HepG2 (cell line): ENCODE measurements around the gene WWP2. TPM values are rescaled to one million over a fixed set of nuclear protein-coding genes. Genes with fewer than 3 reads are reported as not detected.

Source experiments
- ATAC-seq: fragments of 200-7000 bp; cut with Tn5 transposase; 3 replicates; pipeline ENCODE4 v1.9.1; 2020; ENCODE audit warnings: mild to moderate bottlenecking, moderate library complexity
- BruUV-seq: library from RNA; stranded (reverse); fragments of 400-500 nt; replicated peaks from 2 replicates; lab custom pipeline; 2021; lab: Mats Ljungman, UMichigan
- CTCF ChIA-PET: fragments of 300-600 bp; formaldehyde crosslinking; extraction: SDS; loops from one replicate; lab custom pipeline; 2021; ENCODE audit warnings: low total read pairs, inconsistent platforms, low intra/inter-chr PET ratio; lab: Yijun Ruan, JAX
- POLR2A ChIA-PET: fragments of 350-600 bp; sonication (Branson Sonifier 250); formaldehyde crosslinking; loops from one replicate; lab custom pipeline; 2020; ENCODE audit warnings: antibody characterized with exemption, inconsistent platforms; lab: Yijun Ruan, JAX
- DNase-seq: peaks from one replicate; pipeline ENCODE4 v3.0.0-alpha.2; 2015; ENCODE audit warnings: low spot score
- FAIRE-seq: peaks from 3 replicates; lab custom pipeline; 2011; peaks lifted over from hg19 to GRCh38; lab: Jason Lieb, UNC
- H2AFZ ChIP-seq: one replicate; pipeline ENCODE4 v1.6.1; 2011; ENCODE audit warnings: low read length, inconsistent platforms
- H3K27ac ChIP-seq: fragments of 300-600 bp; 3 replicates; pipeline ENCODE4 v1.8.0; 2011; ENCODE audit warnings: mixed run types, mild to moderate bottlenecking, mixed read lengths, low read length, inconsistent platforms; ENCODE audit not compliant: insufficient read depth; ENCODE audit errors: extremely low read length
- H3K27me3 ChIP-seq, 2 experiments: fragments of 200-600 bp in 1 of 2; 2 replicates in 1 of 2; 3 replicates in 1 of 2; pipeline versions ENCODE4 v1.6.0 to v1.8.0; 2011; ENCODE audit warnings: low read length in 2 of 2, mild to moderate bottlenecking in 2 of 2, moderate library complexity in 2 of 2, inconsistent platforms in 1 of 2; ENCODE audit not compliant: insufficient read depth in 2 of 2, control insufficient read depth in 1 of 2
- H3K36me3 ChIP-seq, 2 experiments: fragments of 200-600 bp in 1 of 2; replicated peaks in 1 of 2; 2 replicates in 1 of 2; 3 replicates in 1 of 2; pipeline versions ENCODE4 v1.5.1 to v1.8.0; 2011; ENCODE audit warnings: low read length in 2 of 2, inconsistent platforms in 1 of 2; ENCODE audit not compliant: insufficient read depth in 2 of 2, control insufficient read depth in 1 of 2
- H3K4me1 ChIP-seq: 2 replicates; pipeline ENCODE4 v1.5.1; 2012; ENCODE audit warnings: low read length, inconsistent platforms; ENCODE audit not compliant: insufficient read depth
- H3K4me2 ChIP-seq: 2 replicates; pipeline ENCODE4 v1.6.0; 2011; ENCODE audit warnings: low read depth, low read length, inconsistent platforms
- H3K4me3 ChIP-seq, 3 experiments: fragments of 200-600 bp in 1 of 3; sonication (generic), shearing (Covaris generic) in 1 of 3; replicated peaks in 1 of 3; 2 replicates each; pipeline ENCODE4 v1.5.1; 2011 to 2016; ENCODE audit warnings: low read length in 3 of 3, inconsistent platforms in 2 of 3, low read depth in 2 of 3, mild to moderate bottlenecking in 2 of 3, control low read depth in 1 of 3, mixed read lengths in 1 of 3; ENCODE audit not compliant: insufficient read depth in 1 of 3
- H3K79me2 ChIP-seq: one replicate; pipeline ENCODE4 v1.6.1; 2011; ENCODE audit warnings: low read length, inconsistent platforms; ENCODE audit not compliant: insufficient read depth
- H3K9ac ChIP-seq: 2 replicates; pipeline ENCODE4 v1.6.0; 2011; ENCODE audit warnings: mild to moderate bottlenecking, low read depth, low read length, inconsistent platforms; ENCODE audit not compliant: insufficient read depth
- H3K9me3 ChIP-seq: 2 replicates; pipeline ENCODE4 v1.5.1; 2012; ENCODE audit warnings: mild to moderate bottlenecking, low read length
- H4K20me1 ChIP-seq: 2 replicates; pipeline ENCODE4 v1.6.0; 2011; ENCODE audit warnings: inconsistent platforms, mild to moderate bottlenecking, low read length, moderate library complexity; ENCODE audit not compliant: insufficient read depth
- CENPX ChIP-seq: sonication (generic); formaldehyde crosslinking; IDR thresholded peaks from 2 replicates; pipeline ENCODE4 v1.9.0; 2021; ENCODE audit warnings: mild to moderate bottlenecking, missing genetic modification reagents, moderate library complexity
- CHCHD3 ChIP-seq: sonication (generic); formaldehyde crosslinking; IDR thresholded peaks from 2 replicates; pipeline ENCODE4 v1.8.0; 2022; ENCODE audit warnings: mild to moderate bottlenecking, missing genetic modification reagents, moderate library complexity
- HNRNPLL ChIP-seq: fragments of 200-400 bp; formaldehyde crosslinking; IDR thresholded peaks from 2 replicates; pipeline ENCODE4 v1.6.1; 2017; ENCODE audit warnings: mild to moderate bottlenecking, low read depth, low read length; ENCODE audit not compliant: poor library complexity, severe bottlenecking
- MEF2D ChIP-seq: sonication (generic); formaldehyde crosslinking; IDR thresholded peaks from 2 replicates; pipeline ENCODE4 v1.5.1; 2020; ENCODE audit warnings: mild to moderate bottlenecking, missing genetic modification reagents
- NFE2 ChIP-seq: sonication (generic); formaldehyde crosslinking; IDR thresholded peaks from 2 replicates; pipeline ENCODE4 v1.4.0; 2020; ENCODE audit warnings: missing genetic modification reagents
- ZNF253 ChIP-seq: sonication (generic); formaldehyde crosslinking; IDR thresholded peaks from 2 replicates; pipeline ENCODE4 v1.8.0; 2022; ENCODE audit warnings: mild to moderate bottlenecking, missing genetic modification reagents, borderline replicate concordance
- ZNF331 ChIP-seq: sonication (generic); formaldehyde crosslinking; IDR thresholded peaks from 2 replicates; pipeline ENCODE4 v1.4.0; 2020; ENCODE audit warnings: missing genetic modification reagents
- ZNF432 ChIP-seq: sonication (generic); formaldehyde crosslinking; IDR thresholded peaks from 2 replicates; pipeline ENCODE4 v1.5.0; 2020; ENCODE audit warnings: missing genetic modification reagents, mild to moderate bottlenecking, borderline replicate concordance
- ZNF441 ChIP-seq: sonication (generic); formaldehyde crosslinking; IDR thresholded peaks from 2 replicates; pipeline ENCODE4 v1.7.0; 2021; ENCODE audit warnings: missing genetic modification reagents, borderline replicate concordance
- ZNF562 ChIP-seq: sonication (generic); formaldehyde crosslinking; IDR thresholded peaks from 2 replicates; pipeline ENCODE4 v1.8.0; 2022; ENCODE audit warnings: missing genetic modification reagents, borderline replicate concordance
- ZNF660 ChIP-seq: sonication (generic); formaldehyde crosslinking; IDR thresholded peaks from 2 replicates; pipeline ENCODE4 v1.5.1; 2020; ENCODE audit warnings: mild to moderate bottlenecking, low read depth, missing genetic modification reagents, borderline replicate concordance
- ZNF878 ChIP-seq: sonication (generic); formaldehyde crosslinking; IDR thresholded peaks from 2 replicates; pipeline ENCODE4 v1.8.1; 2023; ENCODE audit warnings: mild to moderate bottlenecking, missing genetic modification reagents, moderate library complexity
- WGBS: methylation state at CpG from one replicate; pipeline ENCODE4 v1.1.6; 2017; ENCODE audit warnings: low lambda C conversion rate; 5-methylcytosine and 5-hydroxymethylcytosine counted together
- in situ Hi-C: cut with HindIII; loops from 2 replicates; pipeline ENCODE4 v1.10.0; 2017; ENCODE audit warnings: low pct_unique_long_range_greater_than_20kb; ENCODE audit not compliant: extremely low pct_ligation_motif_present
- intact Hi-C: fragments of 100-400 bp; cut with micrococcal nuclease; formaldehyde crosslinking; loops from one replicate; pipeline ENCODE4 v1.10.0; 2022; ENCODE audit not compliant: unreplicated experiment
- polyA plus RNA-seq, 8 experiments: library from polyadenylated mRNA; depleted of rRNA in 3 of 8; stranded (reverse) in 7 of 8; unstranded in 1 of 8; fragments of >200 nt; fragmentation: Illumina TruSeq in 4 of 8; extraction: Trizol in 4 of 8; gene quantifications; 2 replicates each; pipeline versions ENCODE4 v1.2.1 to v1.2.3, GENCODE V29; 2011 to 2016; ENCODE audit warnings: low read depth in 4 of 8, missing spikeins in 1 of 8, mixed read lengths in 1 of 8; ENCODE audit not compliant: insufficient read depth in 1 of 8
- total RNA-seq, 5 experiments: library from RNA; depleted of rRNA; stranded (reverse); fragments of >200 nt; fragmentation: Illumina TruSeq; extraction: Trizol; gene quantifications; 2 replicates each; pipeline ENCODE4 v1.2.3, GENCODE V29; 2016; ENCODE audit warnings: low read depth in 1 of 5

The WWP2 gene
- total and polyA plus RNA-seq, 2 of the 13 experiments (the other 11 are each of a cell fraction or from before 2014, with no cell fraction given): 11.4 to 28.2 TPM

DNA sequence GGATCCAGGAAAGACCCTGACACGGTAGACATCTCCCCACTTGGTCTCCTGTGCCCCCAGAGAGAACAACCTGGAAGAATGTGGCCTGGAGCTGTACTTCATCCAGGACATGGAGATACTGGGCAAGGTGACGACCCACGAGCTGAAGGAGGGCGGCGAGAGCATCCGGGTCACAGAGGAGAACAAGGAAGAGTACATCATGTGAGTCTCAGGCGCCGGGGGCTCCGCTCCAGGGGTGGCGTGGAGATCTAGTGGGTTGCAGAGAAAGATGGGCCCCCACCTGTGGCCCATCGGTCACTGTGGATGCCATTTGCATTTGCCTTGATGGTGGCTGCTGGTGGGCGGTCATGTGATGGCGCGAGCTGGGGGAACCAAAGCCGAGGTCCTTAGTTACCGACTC lies 174.1 kb downstream of the WWP2 start (continued):
- TF ChIP-seq CENPX (CRISPR knock-in tag) (no peak), ZNF253 (CRISPR knock-in tag) (no peak), HNRNPLL (no peak), NFE2 (CRISPR knock-in tag) (no peak)

DNA sequence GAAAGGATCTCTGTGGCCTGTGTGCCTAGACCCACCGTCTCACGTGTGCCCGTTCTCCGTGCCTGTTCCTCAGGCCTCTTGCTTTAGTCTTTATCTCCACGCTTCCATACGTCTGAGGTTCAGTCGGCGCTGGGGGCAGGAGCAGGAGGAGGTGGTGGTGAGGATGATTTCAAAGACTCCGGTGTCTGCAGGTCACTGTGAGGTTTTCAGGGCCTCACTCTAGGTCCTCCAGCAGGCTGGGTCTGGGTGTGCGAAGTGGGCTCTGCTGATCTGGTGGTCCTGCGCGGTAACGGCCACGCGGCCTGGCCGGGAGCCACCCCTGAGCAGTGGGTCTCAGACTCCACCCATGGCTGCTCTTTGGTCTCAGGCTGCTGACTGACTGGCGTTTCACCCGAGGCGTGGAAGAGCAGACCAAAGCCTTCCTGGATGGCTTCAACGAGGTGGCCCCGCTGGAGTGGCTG lies 174.6 kb downstream of the WWP2 start:
- WGBS: 97% methylated on average over 21 of the region's 21 CpGs
- no peaks in the 10 kb centered on the region for H4K20me1 ChIP-seq
- no peak overlapping the region for H2AFZ ChIP-seq
- peaks cover 54 to 75% of the 10 kb centered on the region in 2 experiments for H3K36me3 ChIP-seq
- no peaks in the 10 kb centered on the region for H3K27me3 ChIP-seq
- no peak overlapping the region for H3K4me2 ChIP-seq
- in situ Hi-C loops (no loop called here), intact Hi-C loops (no loop called here)
- FAIRE-seq: no peak
- no peaks in the 10 kb centered on the region for H3K9me3 ChIP-seq
- no peaks in the 10 kb centered on the region for H3K4me1 ChIP-seq
- H3K9ac ChIP-seq: no peak overlapping the region
- no peak for ATAC-seq
- POLR2A ChIA-PET: no interaction called here
- CTCF ChIA-PET: no interaction called here
- TF ChIP-seq MEF2D (CRISPR knock-in tag) (no peak), ZNF432 (no peak), ZNF562 (CRISPR knock-in tag) (no peak), ZNF660 (no peak), CHCHD3 (CRISPR knock-in tag) (no peak), ZNF441 (CRISPR knock-in tag) (no peak), ZNF878 (CRISPR knock-in tag) (no peak), ZNF331 (CRISPR knock-in tag) (no peak)
- BruUV-seq: no TSS peak
- no peaks in the 10 kb centered on the region for H3K79me2 ChIP-seq
- H3K27ac ChIP-seq: no peak overlapping the region
- H3K4me3 ChIP-seq: no peak overlapping the region
- DNase-seq: no peak
